Neural progenitor cell (in vitro differentiated cells): ENCODE measurements around the gene ADAMTS19.

ENCODE experiments used
- CTCF ChIP-seq: fragments of 200-600 bp; sonication (generic); IDR thresholded peaks from 2 replicates; pipeline ENCODE4 v1.5.1; 2017; ENCODE audit warnings: antibody characterized with exemption, mild to moderate bottlenecking
- EZH2 ChIP-seq: fragments of 200-600 bp; sonication (generic); IDR thresholded peaks from 2 replicates; pipeline ENCODE4 v1.6.1; 2017; ENCODE audit warnings: antibody characterized with exemption, mild to moderate bottlenecking, moderate library complexity
- EZH2phosphoT487 ChIP-seq: fragments of 200-600 bp; sonication (generic); IDR thresholded peaks from 2 replicates; pipeline ENCODE4 v1.6.1; 2017; ENCODE audit warnings: antibody characterized with exemption

DNA sequence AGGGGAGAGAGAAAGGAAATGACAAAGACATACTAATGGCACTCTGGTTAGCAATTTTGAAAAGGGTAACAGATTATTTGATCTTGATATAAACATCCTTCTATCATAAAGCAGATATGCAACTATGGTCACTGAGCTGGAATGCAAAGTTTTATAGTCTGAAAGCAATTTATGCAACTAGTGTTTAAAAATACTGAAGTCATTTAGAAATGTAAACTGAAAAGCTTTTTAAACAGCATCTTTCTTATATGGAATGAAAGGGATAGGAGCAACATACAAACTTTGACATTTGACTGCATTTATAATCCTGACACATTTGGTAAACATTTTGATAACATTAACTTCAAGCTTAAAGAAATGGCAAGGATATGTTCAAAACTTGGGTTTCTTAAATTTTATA, 28.7 kb upstream of the ADAMTS19 start:
- TF ChIP-seq CTCF, result no peak
- TF ChIP-seq EZH2, result no peak
- no peak for TF ChIP-seq EZH2phosphoT487
